Smooth muscle cell of the brain vasculature (primary cell): ENCODE results near the gene GDPD5.

Experiments used
- DNase-seq: peaks from one replicate; pipeline ENCODE4 v3.0.0-alpha.2; 2012; ENCODE audit warnings: low read depth, low spot score

The GDPD5 gene

GRCh38 chr11:75473684-75474083, 52.1 kb downstream of the GDPD5 start:
- no peak for DNase-seq

DNA sequence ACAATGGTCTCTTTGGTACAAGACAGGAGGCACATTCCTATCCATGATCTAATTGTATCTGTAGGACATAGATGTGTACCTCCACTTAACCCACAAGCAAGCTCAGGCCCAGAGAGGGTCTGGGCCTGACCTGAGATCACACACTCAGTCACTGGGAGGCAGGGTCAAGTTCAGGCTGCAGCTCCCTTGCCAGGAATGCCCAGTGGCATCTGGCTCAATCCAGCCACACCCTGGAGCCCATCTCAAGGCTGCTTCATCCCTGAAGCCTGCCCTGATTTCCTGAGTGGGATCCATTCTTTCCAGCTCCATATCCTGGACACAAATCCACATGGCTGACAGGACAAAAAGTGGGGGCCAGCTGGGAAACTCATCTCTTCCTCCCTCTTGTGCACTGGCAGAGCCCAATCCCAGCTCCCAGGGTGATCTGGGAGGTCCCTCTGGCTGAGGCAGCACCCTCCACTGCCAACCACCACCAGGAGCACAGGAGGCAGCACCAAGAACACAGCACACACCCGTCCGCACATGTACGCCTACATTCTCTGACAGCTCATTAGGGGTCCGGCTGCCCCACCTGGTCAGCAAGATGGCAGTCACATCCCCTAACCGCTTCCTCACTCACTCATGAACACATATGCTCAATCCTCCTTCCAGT, 53.5 kb downstream of the GDPD5 start:
- no peak for DNase-seq

DNA sequence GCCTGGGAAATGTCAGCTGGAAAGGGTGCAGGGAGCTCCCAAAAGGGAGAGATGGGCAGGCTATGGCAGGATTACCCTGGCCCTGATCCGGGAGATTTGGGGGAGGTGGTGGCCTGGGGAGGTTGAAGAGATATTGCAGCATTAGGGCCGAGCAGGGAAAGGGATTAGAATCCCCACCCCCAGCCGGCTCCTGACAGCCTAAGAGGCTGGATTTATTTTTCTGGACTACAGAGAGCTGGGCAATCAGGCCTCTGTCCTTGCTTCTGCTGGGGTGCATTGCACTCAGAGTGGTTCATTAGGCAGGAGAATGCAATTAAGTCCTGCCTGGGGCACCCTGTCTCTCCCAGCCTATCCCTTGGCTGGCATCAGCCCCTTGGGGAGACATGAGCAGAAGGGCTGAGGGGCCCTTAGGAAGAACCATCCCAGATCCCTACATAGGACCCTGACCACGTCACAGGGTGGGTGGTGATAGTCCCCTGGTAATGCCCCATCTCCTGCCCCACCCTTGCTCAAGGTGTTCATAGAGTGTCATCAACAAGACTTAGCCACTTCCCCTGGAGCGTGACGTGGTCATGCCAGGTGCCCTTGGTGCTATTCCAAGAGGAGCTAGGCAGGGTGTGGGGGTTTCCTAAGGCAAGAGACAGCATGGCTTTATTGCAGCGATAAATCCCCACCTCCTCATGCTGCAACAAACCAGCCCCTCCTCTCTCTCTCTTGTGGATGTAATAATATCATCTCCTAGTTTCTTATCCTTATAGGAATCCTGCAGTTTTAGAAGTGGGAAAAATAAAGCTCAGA, 54.4 kb downstream of the GDPD5 start:
- DNase-seq, result no peak

DNA sequence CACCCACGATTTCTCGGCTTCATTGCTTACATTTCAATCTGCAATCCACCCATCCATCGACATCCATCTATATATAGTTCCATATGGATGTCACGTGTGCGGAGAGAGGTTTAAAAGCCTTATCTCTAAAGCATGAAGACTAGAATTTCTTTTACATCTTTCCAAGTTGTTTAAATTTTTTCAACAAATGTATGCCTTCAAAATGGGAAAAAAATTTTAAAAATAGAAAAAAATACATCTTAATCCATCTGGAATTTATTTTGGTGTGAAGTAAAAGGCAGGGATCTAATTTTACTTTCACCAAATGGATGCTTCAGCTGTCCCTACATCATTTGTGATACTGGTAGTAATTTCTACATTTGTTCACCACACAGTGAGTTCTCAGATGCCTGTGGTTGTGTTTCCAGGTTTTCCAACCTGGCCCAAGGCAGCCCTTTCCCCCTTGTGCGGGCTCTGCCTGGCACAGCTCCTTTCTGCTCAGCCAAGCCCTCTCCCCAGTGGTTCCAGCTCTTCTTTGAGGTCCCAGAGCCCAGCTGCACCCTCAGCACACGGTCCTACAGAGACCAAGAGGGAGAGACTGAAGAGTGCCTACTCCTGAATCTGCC, 55.2 kb downstream of the GDPD5 start:
- DNase-seq, result no peak

- no peak for DNase-seq
These were observed 55.8 kb downstream of the GDPD5 start for GRCh38 chr11:75469785-75470405.

DNA sequence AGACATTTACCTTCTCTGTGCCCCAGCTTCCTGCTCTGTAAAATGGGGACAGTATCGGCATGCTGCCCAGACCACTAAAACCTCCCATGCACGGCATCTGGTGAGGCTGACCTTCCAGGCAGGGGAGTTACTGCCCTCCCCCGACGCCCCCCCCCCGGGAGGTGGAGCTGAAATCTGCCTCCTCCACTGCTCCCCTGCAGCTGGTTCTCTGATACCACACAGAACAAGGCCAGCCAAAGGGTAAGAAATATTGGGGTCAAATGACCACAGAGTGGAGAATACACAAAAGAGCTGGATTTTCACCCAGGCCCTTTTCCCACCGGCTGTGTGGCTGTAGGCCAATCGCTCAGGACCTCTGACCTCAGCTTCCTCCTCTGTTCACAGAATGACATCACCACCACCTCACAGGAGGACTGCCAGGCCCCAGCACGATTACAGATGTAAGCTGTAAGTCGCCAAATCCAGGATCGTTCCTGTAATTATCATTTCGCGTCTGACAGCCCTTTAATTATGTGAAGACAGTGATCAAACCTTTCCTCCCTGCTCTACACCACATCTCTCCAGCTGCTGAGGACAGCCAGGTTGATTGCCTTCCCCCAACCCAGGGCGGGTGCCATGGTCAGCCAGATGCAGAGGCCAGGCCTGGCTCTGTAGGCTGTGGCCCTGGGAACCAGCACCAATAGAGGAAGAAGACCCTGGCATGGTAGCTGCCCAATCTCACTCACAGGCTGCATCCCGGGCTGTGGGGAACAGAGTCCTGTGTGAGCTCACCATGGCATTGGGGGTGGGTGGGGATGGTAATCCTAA, 57.0 kb downstream of the GDPD5 start:
- DNase-seq, result peak; percentile 44

DNA sequence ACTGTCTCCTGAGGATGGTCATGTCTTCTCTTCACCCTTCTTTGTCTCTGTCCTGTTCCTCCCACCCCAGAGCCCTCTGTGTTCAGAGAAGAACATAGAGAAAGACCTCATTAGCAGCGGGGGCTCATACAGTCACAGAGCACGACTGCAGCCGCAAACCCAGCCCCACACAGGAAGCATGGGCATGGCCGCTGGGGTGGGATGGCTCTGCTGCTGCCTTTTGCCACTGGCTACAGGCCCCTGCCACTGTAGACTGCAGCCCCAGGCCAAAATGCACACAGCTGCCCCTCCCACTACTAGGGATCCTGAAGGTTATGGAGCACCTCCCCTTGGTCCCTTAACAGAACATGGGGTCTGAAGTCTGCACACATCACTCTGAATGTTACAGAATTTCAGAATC, 57.9 kb downstream of the GDPD5 start:
- DNase-seq, result no peak

- no peak for DNase-seq
These were observed 58.4 kb downstream of the GDPD5 start for GRCh38 chr11:75467311-75467710.

DNA sequence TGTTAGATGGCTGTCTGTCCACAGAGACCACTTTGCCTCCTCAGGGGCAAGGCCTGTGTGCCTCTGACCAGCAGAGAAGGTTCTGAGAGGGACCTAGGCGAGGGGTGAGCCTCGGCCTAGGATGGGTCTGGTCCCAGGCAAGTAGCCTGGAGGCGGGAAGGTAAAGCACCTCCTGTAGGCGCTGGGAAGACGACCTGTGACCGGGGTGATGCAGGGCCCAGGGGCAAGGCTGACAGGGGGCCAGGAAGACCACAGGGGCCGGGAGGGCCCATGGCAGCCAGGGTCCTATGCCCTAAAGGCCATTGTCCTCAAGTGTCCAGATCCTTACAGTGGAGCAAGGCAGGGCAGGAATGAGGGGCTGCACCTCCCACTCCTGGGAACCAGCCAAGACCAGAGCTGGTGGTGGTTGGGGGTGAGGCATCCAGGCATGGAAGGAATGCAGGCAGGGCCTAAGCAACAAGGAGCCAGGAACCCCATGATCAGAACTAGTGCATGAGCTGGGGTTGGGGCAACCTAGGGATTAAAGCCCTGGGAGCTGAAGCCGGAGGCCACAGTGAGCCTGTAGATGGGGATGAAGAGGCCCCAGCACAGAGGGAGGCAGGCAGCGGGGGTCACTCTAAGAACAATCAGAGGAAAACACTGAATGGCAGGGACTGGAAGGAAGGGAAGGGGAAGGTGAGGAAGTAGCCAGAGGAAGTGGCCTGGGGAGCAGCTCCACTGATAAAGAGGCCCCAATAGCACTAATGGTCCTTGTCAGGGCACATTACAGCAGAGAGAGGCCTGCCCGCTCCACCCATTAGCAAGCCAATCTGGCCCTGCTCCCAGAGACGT, 59.8 kb downstream of the GDPD5 start:
- DNase-seq, result no peak

DNA sequence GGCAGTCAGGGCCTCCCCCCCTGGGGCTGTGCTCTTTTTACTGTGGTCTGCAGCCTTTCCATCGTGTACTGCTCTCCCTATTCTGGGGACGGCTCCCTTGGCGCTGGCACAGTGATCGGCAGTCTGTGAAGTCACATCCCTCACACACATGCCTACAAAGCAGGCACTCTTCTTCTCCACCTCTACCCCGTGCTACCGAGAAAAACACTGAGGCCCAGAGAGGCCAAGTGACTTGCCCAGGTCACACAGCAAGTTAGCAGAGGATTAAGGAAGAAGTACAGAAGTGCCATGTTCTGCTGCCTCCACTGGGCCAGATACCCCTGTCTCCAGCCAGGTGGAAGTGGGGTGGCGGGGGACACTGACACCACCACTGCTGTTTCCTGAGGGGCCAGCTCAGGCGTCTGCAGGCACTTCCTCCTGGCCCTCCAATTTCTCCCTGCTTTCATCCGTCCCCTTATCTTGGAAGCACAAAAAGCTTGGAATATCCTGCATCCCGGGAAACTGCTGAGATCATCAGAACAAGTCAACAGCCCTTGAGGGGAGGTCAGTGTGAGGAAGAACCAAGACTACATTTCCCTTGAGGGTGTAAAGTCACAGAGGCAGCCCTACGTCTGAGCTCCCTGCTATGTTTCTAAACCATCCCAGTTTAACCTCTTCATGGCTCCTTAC, 62.5 kb downstream of the GDPD5 start:
- no peak for DNase-seq

DNA sequence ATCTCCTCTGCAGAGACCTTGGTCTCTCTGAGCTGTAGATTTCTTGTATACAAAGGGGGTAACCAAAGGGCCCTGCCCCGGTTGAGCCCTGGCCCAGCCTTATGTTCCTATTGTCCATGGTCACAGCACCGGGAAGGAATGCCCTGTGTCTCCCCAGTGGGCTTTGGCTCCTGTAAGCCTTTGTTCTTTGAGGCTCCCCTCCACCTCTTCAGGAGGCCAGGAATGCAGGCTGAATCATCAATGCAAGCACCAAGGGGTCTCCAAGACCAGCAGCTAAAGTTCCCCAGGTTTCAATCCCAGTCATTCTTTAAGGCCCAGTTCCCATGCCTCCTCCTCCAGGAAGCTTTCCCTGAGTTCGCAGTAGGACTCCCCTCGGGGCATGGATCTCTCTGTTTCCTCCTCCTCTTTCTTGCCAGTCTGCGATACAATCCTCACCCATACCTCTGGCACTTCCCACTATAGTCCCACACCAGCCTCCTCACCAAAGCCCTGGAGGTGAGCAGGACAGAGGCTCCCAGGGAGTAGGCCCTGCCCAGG, 63.6 kb downstream of the GDPD5 start:
- no peak for DNase-seq

DNA sequence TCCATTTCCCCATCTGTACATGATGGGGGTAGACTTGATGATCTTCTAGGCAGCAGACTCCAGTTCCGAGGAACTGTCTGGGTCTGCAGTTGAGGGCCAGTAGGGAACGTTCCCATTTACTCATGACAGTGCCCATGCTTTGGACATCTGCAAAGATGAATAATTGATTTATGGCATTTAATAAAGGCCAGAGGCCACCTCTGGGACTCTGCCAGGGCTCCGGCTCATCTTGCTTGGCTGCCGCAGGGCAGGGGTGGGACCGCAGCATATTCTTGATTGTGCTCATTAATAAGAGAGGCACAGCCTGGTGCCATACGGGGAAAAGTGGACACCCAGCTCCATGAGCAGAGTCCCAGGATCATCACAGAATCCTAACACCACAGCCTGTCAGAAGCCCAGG, 64.6 kb downstream of the GDPD5 start:
- DNase-seq, result no peak

DNA sequence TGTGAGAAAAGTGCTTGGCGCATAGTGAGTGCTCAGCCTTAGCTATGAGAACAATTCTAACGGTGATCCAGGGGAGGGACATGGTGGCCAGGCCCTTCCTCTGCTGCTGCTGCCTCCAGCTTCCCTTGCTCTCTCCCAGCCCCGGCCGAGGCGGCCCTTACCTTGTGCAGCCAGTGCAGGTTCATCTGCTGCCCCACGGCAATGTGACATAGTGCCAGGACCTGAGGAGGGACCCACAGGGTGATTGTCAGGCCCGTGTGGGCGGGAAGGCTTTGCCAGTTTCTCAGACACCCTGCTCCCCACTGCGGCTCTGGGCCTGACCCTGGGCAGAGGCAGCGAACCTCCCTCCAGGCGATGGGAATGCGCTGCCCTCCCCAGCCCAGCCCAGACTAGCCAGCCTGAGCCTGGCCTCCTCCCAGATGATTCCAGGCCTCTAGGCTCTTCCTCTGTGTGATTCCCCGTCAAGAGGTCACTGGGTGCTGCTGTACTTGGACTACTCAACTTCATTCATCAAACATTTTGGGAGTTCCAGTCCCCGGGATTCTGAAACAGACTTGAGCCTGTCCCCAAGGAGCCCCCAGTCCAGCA, 69.1 kb downstream of the GDPD5 start:
- no peak for DNase-seq

DNA sequence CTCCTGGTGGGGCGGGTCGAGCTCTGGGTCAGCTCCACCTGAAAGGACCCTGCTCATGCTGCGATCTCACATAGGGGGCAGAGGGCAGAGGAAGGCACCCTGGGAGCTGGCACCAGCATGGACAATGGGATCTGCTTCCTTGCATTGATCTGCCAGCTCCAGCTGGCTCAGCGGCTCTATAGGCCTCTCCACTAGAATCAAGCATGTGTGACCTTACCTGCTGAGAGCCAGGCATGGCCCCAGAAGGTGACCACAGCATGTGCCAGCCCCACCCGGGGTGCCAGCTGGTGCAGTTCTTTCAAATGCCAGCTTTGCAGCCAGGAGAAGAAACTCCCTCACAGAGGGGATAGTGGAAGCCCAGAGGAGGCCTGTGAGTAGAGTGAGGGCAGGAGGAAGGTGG, 70.8 kb downstream of the GDPD5 start:
- DNase-seq, result no peak

DNA sequence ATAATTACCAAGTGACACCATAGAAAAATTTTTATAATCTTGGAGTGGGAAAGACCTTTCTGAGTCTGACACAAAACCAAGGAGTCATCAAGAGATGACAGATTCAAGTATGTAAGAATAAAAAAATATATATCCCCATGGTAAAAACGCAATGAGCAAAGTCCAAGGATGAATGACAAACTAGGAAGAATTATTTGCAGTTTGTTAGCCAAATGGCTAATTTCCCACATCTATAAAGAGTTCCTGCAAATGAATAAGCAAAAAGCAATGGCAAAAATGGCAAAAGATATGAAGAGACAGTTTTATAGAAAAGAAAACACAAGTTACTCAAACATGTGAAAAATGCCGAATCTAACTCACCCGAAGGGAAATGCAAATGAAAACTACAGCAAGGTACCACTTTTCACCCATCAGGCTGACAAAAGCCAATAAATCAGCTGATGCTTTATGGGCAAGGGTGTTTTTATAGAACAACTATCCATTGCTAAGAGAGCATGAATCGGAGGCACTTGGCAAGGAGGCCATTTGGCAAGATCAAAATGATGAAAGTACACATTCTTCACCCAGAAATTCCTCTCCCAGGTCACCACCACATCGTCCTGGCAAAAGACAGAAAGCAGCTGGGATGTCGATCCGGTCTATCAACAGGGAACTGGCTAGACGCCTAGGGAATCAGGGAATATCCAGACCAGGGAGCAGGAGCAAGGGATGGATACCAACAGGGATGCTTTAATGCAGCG, 71.7 kb downstream of the GDPD5 start:
- no peak for DNase-seq

GRCh38 chr11:75450826-75451821, 74.6 kb downstream of the GDPD5 start:
- DNase-seq, result no peak

DNA sequence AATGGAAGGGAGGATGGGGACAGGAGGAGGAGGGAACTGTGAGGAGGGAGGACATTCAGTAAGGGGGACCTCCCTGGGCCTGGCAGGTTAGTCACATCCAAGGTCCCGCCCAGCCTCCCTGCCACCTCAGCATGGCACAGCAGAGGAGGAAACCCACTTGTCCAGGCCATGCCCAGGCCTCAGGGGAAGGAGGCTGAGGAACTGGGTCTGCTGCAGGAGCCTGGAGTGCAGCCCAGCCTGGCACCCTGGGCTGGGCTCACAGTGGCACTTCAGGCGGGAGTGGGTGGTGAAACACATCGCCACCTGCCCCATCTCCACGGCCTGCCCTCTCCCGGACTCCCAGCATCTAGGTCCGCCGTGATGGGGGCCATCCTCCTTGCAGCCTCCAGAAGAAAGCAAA, 75.5 kb downstream of the GDPD5 start:
- no peak for DNase-seq

DNA sequence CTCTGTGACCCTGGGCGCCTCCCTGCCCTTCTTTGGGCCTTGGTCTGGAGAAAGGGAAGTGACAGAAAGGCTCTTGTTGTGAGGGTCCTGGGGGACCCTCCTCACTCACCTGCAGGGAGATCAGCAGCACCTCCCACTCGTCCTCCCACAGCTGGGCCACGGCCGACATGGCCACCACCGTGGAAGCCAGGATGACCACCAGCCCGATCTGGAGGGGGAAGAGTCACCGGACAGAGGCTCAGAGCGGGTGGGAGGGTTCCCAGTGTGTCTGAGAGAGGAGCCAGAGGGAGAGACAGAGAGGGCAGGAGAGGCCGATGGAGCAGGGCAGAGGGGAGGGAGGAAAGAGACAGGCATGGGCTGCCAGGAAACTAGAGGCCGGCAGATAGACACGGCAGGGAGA, 76.0 kb downstream of the GDPD5 start:
- DNase-seq, result no peak
